Measurements from ENCODE around the gene SYT12. TPM values are rescaled to one million over a fixed set of nuclear protein-coding genes. Genes with fewer than 3 reads are reported as not detected.

Gene SYT12
- total and polyA plus RNA-seq, 4 donors = 0.47 to 12.1 (median 1.4) TPM

GRCh38 chr11:67031791-67032561, 9.0 kb downstream of the SYT12 start:
- H3K27ac ChIP-seq (ENCODE audit: low read depth in 1 of 2, low read length in 2 of 2) = no peak overlapping the region

More at GRCh38 chr11:67031791-67032561, 9.0 kb downstream of the SYT12 start:
- H3K4me3 ChIP-seq (ENCODE audit: low read depth in 1 of 3, low read length in 3 of 3) = no peak overlapping the region
- 86% methylated on average over 23 of the region's 23 CpGs for WGBS
- DNase-seq (ENCODE audit: low spot score) = peak; percentile 27
- no peak overlapping the region for H3K9ac ChIP-seq (ENCODE audit: low read depth in 1 of 2, low read length in 2 of 2)
- no peak for TF ChIP-seq MAX (IDR thresholded peaks at IDR 0.05)
- no peak for TF ChIP-seq SP1 (IDR thresholded peaks at IDR 0.05)
- no peak for TF ChIP-seq ZBTB33 (IDR thresholded peaks at IDR 0.05)
- TF ChIP-seq HNF4G (IDR thresholded peaks at IDR 0.05) = no peak
- TF ChIP-seq JUND (IDR thresholded peaks at IDR 0.05) = no peak
- no peak for TF ChIP-seq ATF3 (IDR thresholded peaks at IDR 0.05)
- no peak for TF ChIP-seq FOXA2 (IDR thresholded peaks at IDR 0.05)
- no peak for TF ChIP-seq HNF4A (conservative IDR thresholded peaks at IDR 0.05)
- no peak for TF ChIP-seq CTCF (IDR thresholded peaks at IDR 0.05; ENCODE audit: low read depth, low read length, missing input control)
- no peak for TF ChIP-seq GABPA (IDR thresholded peaks at IDR 0.05 in 1 of 2, conservative IDR thresholded peaks at IDR 0.05 in 1 of 2)
- TF ChIP-seq FOXA1 (IDR thresholded peaks at IDR 0.05) = no peak
- TF ChIP-seq EGR1 (IDR thresholded peaks at IDR 0.05; ENCODE audit: low read depth in 2 of 2) = no peak
- TF ChIP-seq NR2F2 (IDR thresholded peaks at IDR 0.05) = no peak
- no peak for TF ChIP-seq RXRA (IDR thresholded peaks at IDR 0.05)
- TF ChIP-seq YY1 (IDR thresholded peaks at IDR 0.05) = no peak
- TF ChIP-seq TAF1 (conservative IDR thresholded peaks at IDR 0.05) = no peak
- TF ChIP-seq REST (IDR thresholded peaks at IDR 0.05) = no peak
- TF ChIP-seq RAD21 (IDR thresholded peaks at IDR 0.05) = no peak
- peaks cover 0 to 2% (median 0%) of the 10 kb centered on the region in 4 donors for H3K36me3 ChIP-seq (ENCODE audit: control insufficient read depth in 4 of 4, insufficient read depth in 3 of 4, low read depth in 1 of 4, low read length in 3 of 4)
- no peaks in the 10 kb centered on the region for H3K27me3 ChIP-seq (ENCODE audit: control insufficient read depth in 4 of 4, insufficient read depth in 4 of 4, low read length in 3 of 4)
- no peaks in the 10 kb centered on the region for H3K9me3 ChIP-seq (ENCODE audit: control insufficient read depth in 4 of 4, low read length in 3 of 4)
- H3K4me1 ChIP-seq (ENCODE audit: control insufficient read depth in 4 of 4, insufficient read depth in 4 of 4, low read length in 3 of 4) = peaks cover 2 to 20% (median 8%) of the 10 kb centered on the region in 4 donors
